Loucy (cell line): ENCODE data around the gene ZP4.

Experiments used
- CTCF ChIP-seq: fragments of 200-600 bp; sonication (generic); conservative IDR thresholded peaks from 2 replicates; pipeline ENCODE4 v1.5.1; 2014; ENCODE audit warnings: mild to moderate bottlenecking, antibody characterized with exemption, low read length
- EZH2phosphoT487 ChIP-seq: fragments of 200-600 bp; IDR thresholded peaks from 2 replicates; pipeline ENCODE4 v1.6.1; 2018; ENCODE audit warnings: antibody characterized with exemption, mild to moderate bottlenecking, moderate library complexity, borderline replicate concordance

DNA sequence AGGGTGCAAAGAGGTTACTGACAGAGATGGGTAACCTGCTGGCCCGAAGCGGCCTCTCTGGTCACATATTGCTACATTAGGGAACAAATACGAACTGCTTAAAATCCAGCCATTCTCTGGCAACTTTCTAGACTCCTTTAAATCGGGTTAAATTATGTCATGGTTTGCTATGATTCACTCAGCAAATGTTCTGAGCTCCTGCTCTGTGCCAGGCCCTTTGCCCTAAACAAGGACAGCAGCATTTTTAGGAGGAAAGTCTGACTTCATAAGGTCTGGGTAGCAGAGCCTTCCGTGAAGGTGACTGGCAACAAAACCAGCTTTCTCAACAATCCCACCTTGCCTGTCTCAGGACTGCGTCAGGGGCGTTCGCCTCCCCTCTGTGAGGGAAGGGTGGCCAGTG lies 15.4 kb downstream of the ZP4 start:
- no peak for TF ChIP-seq CTCF
- no peak for TF ChIP-seq EZH2phosphoT487
